ENCODE measurements around the gene LTBR. TPM values are rescaled to one million over a fixed set of nuclear protein-coding genes. Genes with fewer than 3 reads are reported as not detected.

LTBR gene
- total RNA-seq, 1 experiment from 2014 or later, result 4.8 TPM

DNA sequence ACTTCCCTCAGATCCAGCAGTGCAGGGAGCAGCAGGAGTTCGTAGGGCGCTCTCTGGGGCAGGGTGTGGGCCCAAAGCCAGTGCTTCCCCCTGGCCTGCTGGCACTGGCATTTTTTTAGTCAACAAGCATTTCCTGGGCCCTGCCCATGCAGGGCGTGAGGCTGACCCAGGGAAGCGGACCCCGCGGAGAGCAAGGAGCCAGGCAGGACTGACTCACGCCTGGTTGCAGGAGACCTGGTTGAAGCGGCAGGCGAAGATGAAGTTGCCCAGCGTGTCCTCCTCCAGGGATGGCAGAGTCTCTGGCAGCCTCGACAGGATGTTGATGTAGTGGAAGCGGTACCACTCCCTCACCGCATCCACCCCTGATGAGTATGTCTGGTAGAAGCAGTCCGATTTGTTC is 22.1 kb upstream of the LTBR start:
- no peaks in the 10 kb centered on the region for H3K4me1 ChIP-seq (ENCODE audit: insufficient read depth, low read length)
- H3K14ac ChIP-seq (ENCODE audit: insufficient read depth, low read length), result no peak overlapping the region
- no peaks in the 10 kb centered on the region; the same call in 1 of the 2 replicates for H3K79me2 ChIP-seq (ENCODE audit: insufficient read depth, low read length)
- H3K27me3 ChIP-seq (ENCODE audit: insufficient read depth, low read length), result no peaks in the 10 kb centered on the region
- no peak overlapping the region for H2AK5ac ChIP-seq (ENCODE audit: insufficient read length, low read length)
- peak; percentile 29 for DNase-seq
- peaks cover 4% of the 10 kb centered on the region for H3K23me2 ChIP-seq (ENCODE audit: insufficient read length, low read depth, low read length, poor library complexity, severe bottlenecking)
- no peak overlapping the region for H4K5ac ChIP-seq (ENCODE audit: insufficient read length, low read depth, low read length)
- no peak overlapping the region for H3K23ac ChIP-seq (ENCODE audit: insufficient read length, low read depth, low read length)
- H3K9ac ChIP-seq (ENCODE audit: extremely low read depth, insufficient read length, low read length), result no peak overlapping the region
- peaks cover 19 to 63% (median 58%) of the 10 kb centered on the region in 3 experiments for H3K36me3 Mint-ChIP-seq (ENCODE audit: insufficient read depth in 1 of 3, low read depth in 3 of 3)
- TF ChIP-seq, protein P1, sequence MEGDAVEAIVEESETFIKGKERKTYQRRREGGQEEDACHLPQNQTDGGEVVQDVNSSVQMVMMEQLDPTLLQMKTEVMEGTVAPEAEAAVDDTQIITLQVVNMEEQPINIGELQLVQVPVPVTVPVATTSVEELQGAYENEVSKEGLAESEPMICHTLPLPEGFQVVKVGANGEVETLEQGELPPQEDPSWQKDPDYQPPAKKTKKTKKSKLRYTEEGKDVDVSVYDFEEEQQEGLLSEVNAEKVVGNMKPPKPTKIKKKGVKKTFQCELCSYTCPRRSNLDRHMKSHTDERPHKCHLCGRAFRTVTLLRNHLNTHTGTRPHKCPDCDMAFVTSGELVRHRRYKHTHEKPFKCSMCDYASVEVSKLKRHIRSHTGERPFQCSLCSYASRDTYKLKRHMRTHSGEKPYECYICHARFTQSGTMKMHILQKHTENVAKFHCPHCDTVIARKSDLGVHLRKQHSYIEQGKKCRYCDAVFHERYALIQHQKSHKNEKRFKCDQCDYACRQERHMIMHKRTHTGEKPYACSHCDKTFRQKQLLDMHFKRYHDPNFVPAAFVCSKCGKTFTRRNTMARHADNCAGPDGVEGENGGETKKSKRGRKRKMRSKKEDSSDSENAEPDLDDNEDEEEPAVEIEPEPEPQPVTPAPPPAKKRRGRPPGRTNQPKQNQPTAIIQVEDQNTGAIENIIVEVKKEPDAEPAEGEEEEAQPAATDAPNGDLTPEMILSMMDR (conservative IDR thresholded peaks at IDR 0.05), result no peak
- H3K18ac ChIP-seq (ENCODE audit: insufficient read length, low read depth, low read length), result no peak overlapping the region
- no peak overlapping the region for H2AFZ ChIP-seq (ENCODE audit: low read length)
- H3K4me3 Mint-ChIP-seq, result no peak overlapping the region
- H3K9me3 Mint-ChIP-seq, result no peaks in the 10 kb centered on the region; a peak in 1 of 5 replicates
- peak overlapping the region in 2 of 3 experiments; percentile 8 to 71; a peak in 3 of 7 replicates for H3K27ac Mint-ChIP-seq
- no peak overlapping the region for H2BK20ac ChIP-seq (ENCODE audit: low read depth, low read length, poor library complexity, severe bottlenecking)
- no CpG with 5 or more reads among the region's 14 CpGs for WGBS (ENCODE audit: extremely low coverage, insufficient read length, low lambda C conversion rate)
- H3K4me1 Mint-ChIP-seq, result peaks cover 3 to 7% of the 10 kb centered on the region in 2 experiments
- no peak overlapping the region for H3T11ph ChIP-seq (ENCODE audit: low read length)
- no peak overlapping the region for H2BK120ac ChIP-seq (ENCODE audit: low read depth, low read length, poor library complexity, severe bottlenecking)
- H4K8ac ChIP-seq (replicated peaks; ENCODE audit: insufficient read length, low read depth, low read length), result no peak overlapping the region
- H3K4me2 ChIP-seq (ENCODE audit: insufficient read depth, insufficient read length, low read length), result no peak overlapping the region
- peaks cover 2% of the 10 kb centered on the region for H4K20me1 ChIP-seq (ENCODE audit: control insufficient read depth, insufficient read depth, insufficient read length)
- no peak overlapping the region for H2BK12ac ChIP-seq (ENCODE audit: insufficient read length, low read depth, low read length)
- no peak overlapping the region for H3K27ac ChIP-seq (ENCODE audit: insufficient read length, low read depth, low read length)
- H4K91ac ChIP-seq (ENCODE audit: insufficient read length, low read depth, low read length), result no peak overlapping the region
- no peak overlapping the region for H2BK5ac ChIP-seq (ENCODE audit: insufficient read length, low read length)
- no peaks in the 10 kb centered on the region for H3K79me1 ChIP-seq (ENCODE audit: insufficient read depth, low read depth, low read length, poor library complexity, severe bottlenecking)
- no peaks in the 10 kb centered on the region for H3K9me3 ChIP-seq (ENCODE audit: control insufficient read depth, low read depth, low read length)
- H3K56ac ChIP-seq (ENCODE audit: insufficient read length, low read depth, low read length), result no peak overlapping the region
- H3K4ac ChIP-seq (ENCODE audit: low read depth, low read length), result no peak overlapping the region
- no peaks in the 10 kb centered on the region for H3K27me3 Mint-ChIP-seq (ENCODE audit: low read depth)
- H2BK15ac ChIP-seq (ENCODE audit: low read depth, low read length), result no peak overlapping the region

Measured in H9 (cell line).